Heart left ventricle (tissue), 16 donors: ENCODE data around the gene GRIN2C. TPM values are rescaled to one million over a fixed set of nuclear protein-coding genes. Genes with fewer than 3 reads are reported as not detected.

ENCODE experiments used
- ATAC-seq, 4 donors: fragments of 200-7000 bp; cut with Tn5 transposase; one replicate each; pipeline ENCODE4 v1.9.1; 2020 to 2022; ENCODE audit warnings: moderate library complexity in 4 of 4, mild to moderate bottlenecking in 3 of 4, moderate number of reproducible peaks in 1 of 4
- DNase-seq, 5 donors: peaks; one replicate each; pipeline ENCODE4 v3.0.0-alpha.2; 2020
- H3K27ac ChIP-seq, 12 donors: fragments of 200-600 bp; sonication (generic) in 4 of 12; one replicate each; pipeline versions ENCODE4 v1.5.0 to v1.8.0; 2016 to 2022; ENCODE audit warnings: mild to moderate bottlenecking in 2 of 12
- H3K27me3 ChIP-seq, 9 donors: fragments of 200-600 bp; sonication (generic) in 2 of 9; one replicate each; pipeline versions ENCODE4 v1.5.1 to v1.8.0; 2016 to 2022; ENCODE audit warnings: mild to moderate bottlenecking in 3 of 9
- H3K36me3 ChIP-seq, 9 donors: fragments of 200-600 bp; sonication (generic) in 2 of 9; one replicate each; pipeline versions ENCODE4 v1.5.0 to v1.8.0; 2018 to 2022; ENCODE audit warnings: mild to moderate bottlenecking in 2 of 9
- H3K4me1 ChIP-seq, 12 donors: fragments of 200-600 bp; sonication (generic) in 4 of 12; one replicate each; pipeline versions ENCODE4 v1.5.0 to v1.8.0; 2016 to 2022; ENCODE audit warnings: mild to moderate bottlenecking in 3 of 12
- H3K4me3 ChIP-seq, 12 donors: fragments of 200-600 bp; sonication (generic) in 4 of 12; one replicate each; pipeline versions ENCODE4 v1.5.0 to v1.8.0; 2017 to 2022; ENCODE audit warnings: mild to moderate bottlenecking in 9 of 12, moderate library complexity in 4 of 12
- H3K9me3 ChIP-seq, 12 donors: fragments of 200-600 bp; sonication (generic) in 4 of 12; one replicate each; pipeline versions ENCODE4 v1.5.0 to v1.8.0; 2016 to 2022; ENCODE audit warnings: mild to moderate bottlenecking in 1 of 12
- POLR2A ChIP-seq, 2 donors: fragments of 450-650 bp; IDR thresholded peaks; one replicate each; pipeline ENCODE4 v1.6.1; 2017; ENCODE audit warnings: antibody characterized with exemption in 2 of 2, mild to moderate bottlenecking in 2 of 2, moderate library complexity in 2 of 2
- WGBS, 4 donors: extraction: QIAGEN DNeasy Blood & Tissue Kit in 2 of 4; methylation state at CpG; one replicate each; pipeline versions ENCODE4 v1.1.5 to v1.1.7; 2013 to 2018; 5-methylcytosine and 5-hydroxymethylcytosine counted together
- intact Hi-C, 10 donors: fragments of 100-400 bp; cut with DNase I; formaldehyde crosslinking; loops; one replicate each; pipeline versions ENCODE4 v1.11.1 to v1.14.2; 2022
- polyA plus RNA-seq, 2 donors: library from polyadenylated mRNA; stranded (reverse); fragments of 200-250 nt; gene quantifications; one replicate each; pipeline ENCODE4 v1.2.3, GENCODE V29; 2013
- total RNA-seq, 9 donors: library from RNA; depleted of rRNA in 2 of 9; stranded (reverse); fragments of >200 nt in 2 of 9; fragmentation: NEBNext Ultra II Directional in 3 of 9; extraction: Animal tissue kit (Norgen Biotek cat#: 25700) in 3 of 9; gene quantifications; one replicate each; pipeline versions ENCODE4 v1.1.0 to v1.2.4, GENCODE V29; 2016 to 2023
- TF ChIP-seq, protein P1 (sequence below), 12 donors: fragments of 200-600 bp; sonication (generic) in 4 of 12; IDR thresholded peaks; one replicate each; pipeline versions ENCODE4 v1.5.0 to v1.8.0; 2018 to 2022; ENCODE audit warnings: antibody characterized with exemption in 12 of 12, mild to moderate bottlenecking in 5 of 12
- donor health status: ischemic (EF 13 %, LVEDD 7.1; RV severe dilation, severe dysfunction).
- donor health status: healthy with polysubstance abuse.
- donor health status: DM: no; HTN: yes; CAD: no.
- donor health status: DM: no; HTN: no; CAD: no.
- donor health status: ischemic (EF 25% LVEDD 6.9; RV normal size, moderate dysfunction).
- donor health status: ischemic (EF 25% LVEDD 5.7; RV mildly dilated, moderate dysfunction).
- donor health status: healthy.
- donor health status: DM: yes; HTN: yes; CAD: no.
- donor health status: ischemic (EF 35%, LVEDD 5.7; RV mildly dilated, moderate dysfunction).
- donor health status: nonischemic (EF 11% LVEDD 7.7; RV severe dilation, severe dysfunction).
- donor health status: DM: yes; HTN: yes; CAD: no.
- donor health status: PGD.
- donor health status: ischemic (EF 29% LVEDD 5.4; RV normal size, mild dysfunction).
- donor health status: nonischemic (EF 23%, LVEDD 6.1; RV moderate dilation, normal function).

Gene GRIN2C
- total and polyA plus RNA-seq, 11 donors: 0.09 to 3.1 (median 0.40) TPM

- 62 to 75% (median 69%) methylated on average over 5 of the region's 5 CpGs for WGBS, 4 donors
- intact Hi-C loops: loop anchor here in 1 of 10 donors (10.0 kb wide), 1 partner anchor 220 kb away; no protein-coding TSS in a partner anchor
- Histone ChIP-seq H3K4me1 (peaks cover 0 to 36% (median 14%) of the 10 kb centered on the region in 12 donors), H3K9me3 (no peaks in the 10 kb centered on the region), H3K36me3 (peaks cover 0 to 37% (median 7%) of the 10 kb centered on the region in 9 donors), H3K4me3 (no peak overlapping the region), H3K27me3 (no peaks in the 10 kb centered on the region), H3K27ac (no peak overlapping the region)
- ATAC-seq (no peak), DNase-seq (no peak)
- TF ChIP-seq POLR2A (IDR thresholded peaks at IDR 0.05): no peak
- TF ChIP-seq, protein P1, sequence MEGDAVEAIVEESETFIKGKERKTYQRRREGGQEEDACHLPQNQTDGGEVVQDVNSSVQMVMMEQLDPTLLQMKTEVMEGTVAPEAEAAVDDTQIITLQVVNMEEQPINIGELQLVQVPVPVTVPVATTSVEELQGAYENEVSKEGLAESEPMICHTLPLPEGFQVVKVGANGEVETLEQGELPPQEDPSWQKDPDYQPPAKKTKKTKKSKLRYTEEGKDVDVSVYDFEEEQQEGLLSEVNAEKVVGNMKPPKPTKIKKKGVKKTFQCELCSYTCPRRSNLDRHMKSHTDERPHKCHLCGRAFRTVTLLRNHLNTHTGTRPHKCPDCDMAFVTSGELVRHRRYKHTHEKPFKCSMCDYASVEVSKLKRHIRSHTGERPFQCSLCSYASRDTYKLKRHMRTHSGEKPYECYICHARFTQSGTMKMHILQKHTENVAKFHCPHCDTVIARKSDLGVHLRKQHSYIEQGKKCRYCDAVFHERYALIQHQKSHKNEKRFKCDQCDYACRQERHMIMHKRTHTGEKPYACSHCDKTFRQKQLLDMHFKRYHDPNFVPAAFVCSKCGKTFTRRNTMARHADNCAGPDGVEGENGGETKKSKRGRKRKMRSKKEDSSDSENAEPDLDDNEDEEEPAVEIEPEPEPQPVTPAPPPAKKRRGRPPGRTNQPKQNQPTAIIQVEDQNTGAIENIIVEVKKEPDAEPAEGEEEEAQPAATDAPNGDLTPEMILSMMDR (IDR thresholded peaks at IDR 0.05): peak in 2 of 12 donors; percentile 6 to 14
Measured at GRCh38 chr17:74814453-74814852, 45.2 kb downstream of the GRIN2C start.

DNA sequence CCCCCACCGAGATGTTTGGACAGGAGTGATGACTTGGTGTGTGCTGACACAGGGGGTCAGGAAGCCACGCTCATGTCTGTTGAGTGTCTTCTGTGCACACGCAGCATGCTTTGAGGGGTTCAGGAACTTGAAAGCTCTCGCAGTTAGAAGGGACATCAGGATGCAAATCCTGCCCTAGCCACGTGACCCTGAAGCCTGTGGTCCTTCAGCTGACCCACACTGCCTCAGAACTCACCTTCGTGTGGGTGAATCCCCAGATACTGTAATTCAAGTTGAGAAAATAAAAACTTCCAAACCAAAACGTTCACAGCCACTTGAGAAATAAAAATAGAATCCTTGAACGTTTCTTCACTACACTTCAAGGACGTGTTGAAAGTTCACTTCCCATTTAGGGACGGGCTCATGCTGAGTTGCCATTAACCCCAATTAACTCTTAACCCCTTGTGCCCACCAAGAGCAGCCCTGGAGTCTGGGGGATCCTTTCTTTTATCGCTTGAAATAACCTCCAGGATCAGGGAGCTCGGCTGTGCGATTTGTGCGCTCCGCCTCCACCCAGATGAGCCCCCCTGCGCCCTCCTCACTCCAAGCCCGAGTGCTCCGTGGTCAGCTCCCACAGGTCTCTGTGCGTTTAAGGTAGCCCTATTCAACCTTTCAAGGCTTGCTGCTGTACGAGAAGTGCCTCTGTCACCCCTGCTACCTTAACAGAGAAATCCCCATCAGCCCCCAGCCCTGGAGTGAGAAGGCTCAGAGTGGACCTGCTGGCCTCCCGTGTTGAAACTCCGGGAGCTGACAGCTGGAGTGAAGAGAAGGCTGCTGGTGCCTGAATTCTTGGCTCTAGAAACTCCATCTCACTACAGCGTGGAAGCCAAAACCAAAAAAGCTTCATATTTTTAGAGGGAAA, 47.3 kb downstream of the GRIN2C start:
- peak in 4 of 5 donors; percentile 34 to 56 (median 42) for DNase-seq

DNA sequence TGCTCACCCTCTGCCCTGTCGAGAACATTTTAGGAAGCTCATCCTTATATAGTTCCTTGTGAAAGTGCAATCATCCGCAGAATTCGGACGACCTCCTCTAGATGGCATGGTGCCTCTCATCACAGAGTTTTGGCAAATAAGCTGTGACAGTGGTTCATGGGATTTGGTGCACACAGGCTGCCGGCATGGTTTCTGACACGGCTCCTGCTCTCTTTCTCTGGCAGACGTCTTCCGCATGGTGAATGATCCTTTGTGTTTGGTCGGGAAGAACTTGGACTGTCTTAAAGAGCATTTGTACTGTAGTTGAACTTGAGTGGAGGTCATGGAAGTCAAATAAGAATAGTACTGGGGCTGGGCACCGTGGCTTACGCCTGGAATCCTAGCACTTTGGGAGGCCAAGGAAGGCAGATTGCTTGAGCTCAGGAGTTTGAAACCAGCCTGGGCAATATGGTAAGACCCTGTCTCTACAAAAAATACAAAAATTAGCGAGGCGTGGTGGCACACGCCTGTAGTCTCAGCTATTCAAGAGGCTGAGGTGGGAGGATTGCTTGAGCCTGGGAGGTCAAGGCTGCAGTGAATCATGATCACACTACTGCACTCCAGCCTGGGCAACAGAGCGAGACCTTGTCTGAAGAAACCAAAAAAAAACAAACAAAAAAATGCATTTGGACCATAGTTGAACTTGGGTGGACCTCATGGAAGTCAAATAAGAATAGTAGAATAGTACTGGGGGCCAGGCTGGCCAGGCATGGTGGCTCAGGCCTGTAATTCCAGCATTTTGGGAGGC, 48.8 kb downstream of the GRIN2C start:
- ATAC-seq (no peak), DNase-seq (no peak)
- Histone ChIP-seq H3K27ac (no peak overlapping the region), H3K4me3 (no peak overlapping the region), H3K27me3 (no peaks in the 10 kb centered on the region), H3K36me3 (peaks cover 0 to 15% (median 0%) of the 10 kb centered on the region in 9 donors), H3K4me1 (peaks cover 0 to 49% (median 14%) of the 10 kb centered on the region in 12 donors), H3K9me3 (no peaks in the 10 kb centered on the region)
- WGBS, 4 donors: 76 to 82% (median 79%) methylated on average over 15 of the region's 15 CpGs
- TF ChIP-seq, protein P1 (IDR thresholded peaks at IDR 0.05): no peak
- TF ChIP-seq POLR2A (IDR thresholded peaks at IDR 0.05): no peak
- intact Hi-C loops: loop anchor here in 1 of 10 donors (10.0 kb wide), 1 partner anchor 224 kb away; no protein-coding TSS in a partner anchor

More for the DNA sequence above, 47.3 kb downstream of the GRIN2C start:
- TF ChIP-seq, protein P1 (IDR thresholded peaks at IDR 0.05): no peak
- TF ChIP-seq POLR2A (IDR thresholded peaks at IDR 0.05): no peak
- Histone ChIP-seq H3K4me1 (peaks cover 0 to 49% (median 14%) of the 10 kb centered on the region in 12 donors), H3K36me3 (peaks cover 0 to 20% (median 2%) of the 10 kb centered on the region in 9 donors), H3K4me3 (peak overlapping the region in 10 of 12 donors; percentile 23 to 58 (median 46)), H3K9me3 (no peaks in the 10 kb centered on the region), H3K27ac (peak overlapping the region in 11 of 12 donors; percentile 6 to 75 (median 61)), H3K27me3 (no peaks in the 10 kb centered on the region)
- peak; percentile 80 to 88 (median 84) for ATAC-seq
- WGBS, 4 donors: 32 to 44% (median 39%) methylated on average over 23 of the region's 23 CpGs
- intact Hi-C loops: loop anchor here in 1 of 10 donors (10.0 kb wide), 1 partner anchor 222 kb away; no protein-coding TSS in a partner anchor
